Suprapubic skin (tissue), 3 donors: ENCODE data around the gene TMEM147.

Experiments
- EP300 ChIP-seq: sonication (generic); formaldehyde crosslinking; IDR thresholded peaks from one replicate; pipeline ENCODE4 v1.6.1; 2017; ENCODE audit warnings: antibody characterized with exemption
- POLR2A ChIP-seq, 2 donors: fragments of 450-650 bp; IDR thresholded peaks; one replicate each; pipeline ENCODE4 v1.6.1; 2017; ENCODE audit warnings: antibody characterized with exemption in 2 of 2, mild to moderate bottlenecking in 2 of 2, moderate library complexity in 2 of 2
- TF ChIP-seq, protein P1 (sequence below), 2 donors: fragments of 200-600 bp in 1 of 2; fragments of 450-650 bp in 1 of 2; sonication (generic) in 1 of 2; IDR thresholded peaks; one replicate each; pipeline ENCODE4 v1.5.1; 2016 to 2019; ENCODE audit warnings: antibody characterized with exemption in 2 of 2, mild to moderate bottlenecking in 1 of 2, moderate library complexity in 1 of 2

DNA sequence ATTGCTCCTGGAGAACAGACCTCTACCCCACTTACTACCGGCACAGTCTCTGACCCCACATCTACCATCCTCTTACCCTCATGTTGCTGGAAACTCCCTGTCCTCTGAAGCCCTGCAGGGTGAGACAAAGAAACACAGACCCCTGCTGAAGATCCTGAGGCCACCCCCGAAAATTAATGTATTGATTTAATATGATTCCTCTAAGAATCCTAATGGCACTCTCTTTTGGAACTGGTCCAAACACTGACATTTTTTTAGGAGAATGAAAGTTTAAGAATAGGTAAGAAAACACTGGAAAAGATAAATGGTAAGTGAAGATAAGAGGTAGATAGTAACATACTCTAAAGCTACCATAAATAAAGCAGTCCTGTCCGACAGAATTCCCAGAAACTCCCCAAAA is 37.3 kb upstream of the TMEM147 start:
- TF ChIP-seq, protein P1, sequence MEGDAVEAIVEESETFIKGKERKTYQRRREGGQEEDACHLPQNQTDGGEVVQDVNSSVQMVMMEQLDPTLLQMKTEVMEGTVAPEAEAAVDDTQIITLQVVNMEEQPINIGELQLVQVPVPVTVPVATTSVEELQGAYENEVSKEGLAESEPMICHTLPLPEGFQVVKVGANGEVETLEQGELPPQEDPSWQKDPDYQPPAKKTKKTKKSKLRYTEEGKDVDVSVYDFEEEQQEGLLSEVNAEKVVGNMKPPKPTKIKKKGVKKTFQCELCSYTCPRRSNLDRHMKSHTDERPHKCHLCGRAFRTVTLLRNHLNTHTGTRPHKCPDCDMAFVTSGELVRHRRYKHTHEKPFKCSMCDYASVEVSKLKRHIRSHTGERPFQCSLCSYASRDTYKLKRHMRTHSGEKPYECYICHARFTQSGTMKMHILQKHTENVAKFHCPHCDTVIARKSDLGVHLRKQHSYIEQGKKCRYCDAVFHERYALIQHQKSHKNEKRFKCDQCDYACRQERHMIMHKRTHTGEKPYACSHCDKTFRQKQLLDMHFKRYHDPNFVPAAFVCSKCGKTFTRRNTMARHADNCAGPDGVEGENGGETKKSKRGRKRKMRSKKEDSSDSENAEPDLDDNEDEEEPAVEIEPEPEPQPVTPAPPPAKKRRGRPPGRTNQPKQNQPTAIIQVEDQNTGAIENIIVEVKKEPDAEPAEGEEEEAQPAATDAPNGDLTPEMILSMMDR (IDR thresholded peaks at IDR 0.05) = no peak
- TF ChIP-seq EP300 (no peak), POLR2A (IDR thresholded peaks at IDR 0.05) (no peak)
